ENCODE measurements around the gene MPRIP.
"Not testable (repeated sequence)": the region's sequence is repeated elsewhere in the genome, so short reads cannot be mapped to it uniquely, and the experiment has no call there.

The MPRIP gene

DNA sequence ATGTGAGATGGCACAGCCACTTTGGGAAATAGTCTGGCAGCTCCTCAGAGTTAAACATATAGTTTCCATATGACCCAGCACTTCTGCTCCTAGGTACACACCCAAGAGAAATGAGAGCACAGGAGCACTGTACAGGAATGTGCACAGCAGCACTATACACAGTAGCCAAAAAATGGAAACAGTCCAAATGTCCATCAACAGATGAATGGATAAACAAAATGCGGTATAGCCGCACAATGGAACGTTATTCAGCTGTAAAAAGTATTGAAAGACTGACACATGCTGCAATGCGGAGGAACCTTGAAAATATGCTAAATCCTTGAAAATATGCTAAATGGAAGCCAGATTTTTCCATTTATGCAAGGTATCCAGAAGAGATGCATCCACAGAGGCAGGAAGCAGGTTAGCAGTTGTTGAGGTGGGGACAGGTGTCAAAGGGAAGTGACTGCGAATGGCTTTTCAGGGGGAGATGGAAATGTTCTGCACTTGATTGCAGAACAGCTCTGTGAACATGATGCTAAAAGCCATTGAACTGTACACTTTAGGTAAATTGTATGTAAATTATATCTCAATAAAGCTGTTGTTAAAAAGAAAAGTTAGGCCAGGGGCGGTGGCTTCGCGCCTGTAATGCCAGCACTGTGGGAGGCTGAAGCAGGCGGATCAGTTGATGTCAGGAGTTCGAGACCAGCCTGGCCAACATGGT, 80.7 kb downstream of the MPRIP start:
- in situ Hi-C loops (cut with MboI; ENCODE audit: low sequenced_read_pairs): no loop called here

DNA sequence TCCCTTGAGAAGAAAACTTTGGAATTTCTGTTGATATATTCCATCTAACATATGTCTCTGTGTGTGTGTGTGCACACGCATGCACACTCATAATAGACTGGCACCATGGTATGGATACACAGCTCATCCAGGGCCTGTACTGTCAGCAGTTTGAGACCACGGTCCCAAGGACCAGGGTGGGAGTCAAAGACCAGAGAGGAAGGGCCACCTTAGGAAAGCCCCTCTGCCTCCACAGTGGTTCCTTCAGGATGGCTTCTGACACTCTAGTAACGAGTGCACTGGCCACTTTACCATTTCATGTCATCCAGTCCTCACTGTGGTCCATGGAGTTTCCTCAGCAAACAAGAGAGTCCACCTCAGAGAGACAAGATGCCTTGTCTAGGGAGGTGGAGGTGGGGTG, 82.1 kb downstream of the MPRIP start:
- in situ Hi-C loops (cut with MboI; ENCODE audit: low sequenced_read_pairs): no loop called here

DNA sequence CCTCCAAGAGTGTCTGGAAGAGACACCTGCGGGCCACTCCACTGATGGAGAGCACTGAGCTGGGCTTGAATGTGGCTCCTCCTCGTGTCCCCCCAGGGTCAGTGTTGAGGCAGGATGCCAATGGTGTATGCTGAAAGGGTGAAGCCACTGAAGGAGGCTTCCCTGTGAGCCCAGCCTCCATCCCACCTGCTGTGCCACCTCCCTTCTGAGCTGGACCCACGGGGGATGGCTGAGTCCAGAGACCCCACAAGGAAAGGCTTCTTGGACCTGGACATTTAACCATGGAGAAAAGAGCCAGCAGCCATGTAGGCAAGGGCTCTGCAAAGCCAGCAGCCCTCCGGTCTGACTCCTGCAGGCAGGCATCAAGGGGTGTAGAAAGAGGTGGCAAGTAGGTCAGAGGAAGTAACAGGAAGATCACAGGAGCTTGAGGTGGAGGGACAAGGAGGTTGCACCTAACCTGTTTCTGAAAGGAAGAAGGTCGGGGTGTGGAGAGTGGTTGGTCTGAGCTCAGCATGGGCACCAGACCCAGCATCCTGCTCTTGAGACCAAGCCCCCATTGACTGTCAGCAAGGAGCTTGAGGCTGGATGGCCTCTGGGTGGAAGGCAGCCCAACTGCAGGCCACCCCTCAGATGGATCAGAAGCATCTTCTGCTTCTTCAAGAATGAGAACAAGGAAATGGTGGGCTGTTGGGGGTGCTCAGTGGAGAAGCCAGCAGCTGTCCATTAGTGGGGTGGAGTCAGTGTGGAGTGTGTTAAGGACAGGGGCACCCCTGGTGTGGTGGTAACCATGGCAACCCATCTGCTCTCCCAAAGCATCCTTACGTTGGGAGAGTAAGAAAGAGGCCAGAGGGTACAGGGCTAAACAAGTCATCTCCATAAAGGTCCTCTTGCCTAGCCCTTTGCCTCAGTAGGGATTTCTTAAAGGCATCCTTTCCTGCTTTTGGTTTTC, 83.2 kb downstream of the MPRIP start:
- in situ Hi-C loops (cut with MboI; ENCODE audit: low sequenced_read_pairs): no loop called here

DNA sequence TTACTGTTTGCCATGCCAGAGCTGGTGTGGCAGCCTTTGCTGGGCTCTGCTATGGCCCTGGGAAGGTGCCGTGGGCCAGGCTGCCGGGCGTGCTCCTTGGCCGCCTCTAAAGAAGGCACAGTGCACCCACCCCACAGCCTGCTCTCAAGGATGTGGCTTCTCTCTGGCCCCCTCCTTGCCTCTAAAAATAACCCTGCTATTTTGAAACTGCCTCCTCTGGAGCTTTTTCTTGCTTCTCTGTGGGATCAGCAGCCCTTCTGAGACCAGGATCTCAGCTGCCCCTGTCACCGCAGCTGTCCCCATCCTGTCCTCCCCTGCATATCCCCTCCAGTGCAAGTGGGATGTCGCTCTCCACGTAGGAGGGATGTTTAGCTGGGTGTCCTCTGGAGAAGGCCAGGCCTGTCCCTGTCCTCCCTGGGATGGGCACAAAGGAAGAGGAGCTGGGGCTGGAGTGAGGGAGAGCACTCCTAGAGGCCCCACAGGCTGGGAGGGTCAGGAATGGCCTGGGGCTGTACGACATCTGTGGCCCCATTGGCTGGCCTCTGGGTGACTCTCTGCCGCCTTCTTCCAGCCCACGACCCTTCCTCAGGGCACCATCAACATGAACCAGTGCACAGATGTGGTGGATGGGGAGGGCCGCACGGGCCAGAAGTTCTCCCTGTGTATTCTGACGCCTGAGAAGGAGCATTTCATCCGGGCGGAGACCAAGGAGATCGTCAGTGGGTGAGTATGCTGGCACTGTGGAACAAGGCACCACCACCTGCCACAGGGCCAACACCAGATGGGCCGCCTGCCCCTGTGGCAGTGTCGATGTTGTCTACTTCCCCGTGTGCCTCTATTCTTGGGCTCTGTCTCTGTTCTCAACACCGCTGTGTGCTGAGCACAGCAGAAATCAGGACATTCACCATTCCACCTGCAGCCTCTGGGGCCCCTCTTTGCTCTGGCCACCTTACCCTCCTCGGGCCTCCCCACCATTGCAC, 84.2 kb downstream of the MPRIP start:
- in situ Hi-C loops (cut with MboI; ENCODE audit: low sequenced_read_pairs): no loop called here

DNA sequence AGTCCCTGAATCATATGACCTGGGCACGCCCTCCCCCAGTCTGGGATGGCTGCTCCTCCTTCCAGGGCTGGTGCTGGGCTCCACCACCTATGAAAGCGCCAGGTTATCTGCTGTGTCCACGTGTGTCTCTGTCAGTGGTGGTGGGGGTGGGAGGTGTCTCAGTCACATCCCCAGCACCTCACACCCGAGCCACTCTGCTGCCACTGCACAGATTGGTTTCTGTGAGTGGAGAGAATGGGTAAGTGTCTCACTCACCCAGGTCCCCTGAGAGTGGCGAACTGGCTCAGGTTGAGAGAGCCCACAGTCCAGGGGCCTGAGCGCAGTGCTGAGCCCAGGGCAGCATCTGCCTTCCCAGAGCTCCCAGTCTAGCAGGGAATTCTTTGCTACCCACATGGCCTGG, 84.9 kb downstream of the MPRIP start:
- in situ Hi-C loops (cut with MboI; ENCODE audit: low sequenced_read_pairs): no loop called here

DNA sequence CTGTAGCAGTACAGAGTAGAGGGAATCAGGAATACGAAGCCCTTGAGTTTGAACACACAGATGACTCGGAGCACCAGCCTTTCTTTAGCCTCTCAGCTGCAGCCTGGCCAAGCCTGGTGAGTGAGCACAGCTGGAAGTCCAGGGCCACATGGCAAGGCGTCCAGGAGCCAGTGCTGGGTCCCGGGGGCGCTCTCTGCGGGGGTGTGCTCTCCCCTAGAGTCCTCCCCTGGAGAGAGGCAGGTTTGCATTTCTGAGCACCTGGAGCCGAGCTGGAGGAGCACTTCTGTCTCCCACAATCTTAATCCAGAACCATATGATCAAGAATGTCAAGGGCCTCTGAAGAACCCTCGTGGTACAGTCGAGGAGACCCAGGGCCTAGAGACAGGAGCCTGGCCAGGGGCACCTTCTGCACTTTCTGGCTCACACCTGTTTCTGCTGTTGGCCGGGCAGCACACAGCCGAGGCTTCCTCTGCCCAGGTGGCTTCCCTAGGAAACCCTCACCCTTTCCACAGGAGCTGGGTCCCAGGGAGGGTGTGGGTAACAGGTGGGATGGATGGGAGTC, 85.6 kb downstream of the MPRIP start:
- in situ Hi-C loops (cut with MboI; ENCODE audit: low sequenced_read_pairs): no loop called here

DNA sequence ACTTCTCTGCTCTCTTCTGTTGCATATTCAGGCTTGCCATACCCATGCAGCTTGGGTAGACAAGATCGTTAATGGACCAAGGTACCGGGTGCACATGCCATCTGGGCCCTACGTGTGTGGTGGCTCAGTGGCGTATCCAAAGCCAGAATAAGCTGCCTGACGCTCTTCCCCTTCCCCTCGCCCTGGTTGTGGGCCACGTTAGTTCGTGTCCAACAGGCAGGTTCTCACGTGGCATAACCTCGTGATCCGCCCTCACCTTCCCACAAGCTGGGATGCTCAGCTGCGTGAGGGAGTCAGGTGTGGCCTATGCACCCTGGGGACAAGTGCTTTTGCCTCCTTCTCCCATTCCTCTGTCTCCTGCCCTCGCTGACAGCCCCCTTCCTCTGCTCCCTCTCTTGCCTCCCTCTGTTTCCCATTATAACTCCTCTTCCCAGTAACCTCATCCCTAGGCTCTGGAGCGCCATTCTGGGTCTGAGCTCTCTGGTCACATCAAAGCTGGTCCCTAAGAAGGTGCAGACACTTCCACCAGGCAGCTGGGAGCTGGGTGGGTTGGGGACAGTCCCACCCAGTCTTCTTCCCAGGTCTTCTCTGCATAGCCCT, 86.3 kb downstream of the MPRIP start:
- in situ Hi-C loops (cut with MboI; ENCODE audit: low sequenced_read_pairs): no loop called here

DNA sequence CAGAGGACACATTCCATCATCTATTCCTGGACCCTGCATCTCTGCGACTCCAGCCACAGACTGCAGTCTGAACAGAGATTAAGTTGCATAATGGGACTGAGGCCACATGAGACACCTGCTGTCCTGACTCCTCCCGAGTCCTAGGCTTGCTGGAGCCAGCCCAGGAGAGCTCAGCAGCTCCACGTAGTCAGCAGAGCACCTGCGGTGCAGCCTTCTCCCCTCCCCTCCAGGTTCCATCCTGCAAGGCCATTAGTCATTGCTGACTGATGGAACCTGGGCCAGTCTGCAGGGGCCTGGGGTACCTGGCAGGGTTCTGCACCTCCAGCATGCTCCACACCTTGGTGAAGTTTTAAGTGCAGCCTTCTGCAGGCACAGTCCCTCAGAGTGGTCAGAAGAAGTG, 87.2 kb downstream of the MPRIP start:
- in situ Hi-C loops (cut with MboI; ENCODE audit: low sequenced_read_pairs): no loop called here

DNA sequence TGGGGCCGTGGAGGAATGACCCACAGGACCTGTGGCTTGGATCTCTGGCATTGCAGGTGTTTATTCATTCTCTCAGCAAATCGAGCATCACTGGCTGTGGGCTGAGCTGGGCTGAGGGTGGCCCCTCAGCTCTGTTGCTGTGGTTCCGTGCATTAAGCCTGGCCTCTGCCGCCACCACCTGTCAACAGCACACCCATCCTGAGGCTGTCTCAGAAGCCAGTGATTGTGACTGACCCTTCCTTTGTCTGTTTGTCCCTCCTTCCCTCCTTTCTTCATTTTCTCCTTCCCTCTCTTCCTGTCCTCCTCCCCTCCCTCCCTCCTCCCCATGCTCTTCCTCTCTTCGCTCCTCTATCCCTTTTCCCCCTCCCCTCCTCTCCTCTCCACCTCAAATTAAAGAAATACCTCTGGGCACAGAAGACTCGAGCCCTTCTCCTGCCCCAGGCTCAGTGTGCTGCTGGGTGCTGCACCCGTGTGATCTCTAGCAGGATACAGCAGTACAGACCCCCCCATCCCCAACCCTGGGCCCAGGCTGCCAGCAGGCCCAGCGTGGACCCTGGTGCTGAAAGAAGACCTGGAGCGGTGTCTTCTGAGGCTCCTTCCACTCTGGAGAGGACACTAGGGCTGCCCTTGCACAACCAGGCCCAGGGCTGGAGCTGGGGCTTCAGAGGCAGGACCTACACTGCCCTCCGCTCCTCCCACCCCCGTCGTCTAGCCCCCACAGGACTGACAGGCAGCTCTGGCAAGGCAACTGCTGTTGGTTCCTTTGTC, 88.0 kb downstream of the MPRIP start:
- in situ Hi-C loops (cut with MboI; ENCODE audit: low sequenced_read_pairs): no loop called here

DNA sequence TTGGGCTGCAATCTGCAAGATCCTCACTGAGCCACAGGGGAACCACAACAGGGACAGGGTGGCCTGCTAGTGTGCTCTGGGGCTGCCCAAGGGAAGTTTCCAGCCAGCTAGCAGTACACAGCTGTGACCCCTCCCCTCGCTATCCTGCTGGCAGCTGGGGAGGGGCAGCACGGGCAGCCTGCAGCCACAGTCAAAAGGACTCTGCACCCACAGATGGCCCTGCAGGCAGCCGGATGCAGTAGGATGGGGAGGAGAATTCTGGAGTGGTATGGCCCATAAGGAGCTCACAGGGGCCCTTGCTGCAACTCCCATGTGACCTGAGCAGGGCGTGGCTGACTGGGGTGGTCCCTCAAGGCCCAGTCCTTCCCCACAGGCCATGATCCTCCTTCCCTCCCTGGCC, 89.6 kb downstream of the MPRIP start:
- in situ Hi-C loops (cut with MboI; ENCODE audit: low sequenced_read_pairs): no loop called here

DNA sequence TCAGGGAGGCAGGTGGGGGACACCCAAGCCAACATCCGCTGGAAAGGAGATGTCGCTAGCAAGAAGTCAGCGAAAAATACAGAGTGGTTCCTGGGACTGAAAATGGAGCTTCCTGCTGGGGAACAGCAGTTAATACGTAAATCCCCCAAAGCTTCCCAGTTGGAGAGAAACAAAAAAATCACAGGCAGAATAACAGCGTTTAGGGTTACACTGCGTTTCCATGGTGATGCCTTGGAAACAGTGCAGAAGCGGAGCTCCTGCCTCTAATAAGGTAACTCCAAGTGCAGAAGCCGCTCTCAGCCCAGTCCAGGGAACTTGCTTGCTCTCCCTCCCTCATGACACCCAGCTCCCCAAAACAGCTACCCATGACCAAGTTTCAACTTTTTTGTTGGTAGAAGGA, 90.5 kb downstream of the MPRIP start:
- in situ Hi-C loops (cut with MboI; ENCODE audit: low sequenced_read_pairs): no loop called here

DNA sequence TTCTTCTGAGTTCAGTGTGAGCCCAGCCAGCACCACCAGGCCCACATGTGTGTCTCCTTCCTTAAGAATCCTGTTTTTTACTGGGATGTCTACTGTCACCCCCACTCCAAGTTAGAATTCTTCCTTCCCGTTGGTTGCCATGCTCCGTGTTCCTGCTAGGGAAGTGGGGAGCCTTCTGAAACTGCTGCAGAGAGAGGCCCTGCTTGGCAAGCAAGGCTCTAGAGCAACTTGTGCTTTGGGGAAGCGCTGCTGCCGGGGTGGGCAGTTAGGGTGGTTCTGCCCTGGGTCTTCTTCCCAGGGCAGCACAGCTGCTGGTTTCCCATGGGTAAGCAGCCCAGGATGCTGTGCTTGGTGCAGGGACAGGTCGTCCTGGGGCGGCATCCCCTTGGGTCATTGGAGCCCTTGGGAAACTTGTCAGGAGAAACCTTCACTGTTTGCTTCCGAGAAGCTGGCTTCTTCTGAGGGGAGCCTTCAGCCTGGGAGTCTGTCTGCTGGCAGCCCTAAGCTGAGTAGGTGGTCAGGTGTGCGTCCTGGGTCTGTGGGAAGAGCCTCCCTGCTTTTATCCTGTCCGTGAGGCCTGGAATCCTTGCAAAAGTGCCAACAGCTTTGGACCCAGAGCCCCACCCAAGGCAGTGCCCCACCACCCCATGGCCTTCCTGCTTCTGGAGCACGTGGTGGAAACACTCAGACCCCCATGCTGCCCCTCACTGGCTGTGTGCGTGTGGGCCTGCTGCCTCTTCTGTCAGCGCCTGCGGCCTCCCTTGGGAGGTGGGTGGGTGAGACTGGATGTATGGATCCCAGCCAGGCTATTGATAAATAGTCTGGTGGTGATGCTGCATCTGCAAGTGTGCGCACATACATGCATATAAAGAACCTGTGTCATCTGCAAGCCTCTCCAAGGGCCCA, 92.0 kb downstream of the MPRIP start:
- in situ Hi-C loops (cut with MboI; ENCODE audit: low sequenced_read_pairs): no loop called here

DNA sequence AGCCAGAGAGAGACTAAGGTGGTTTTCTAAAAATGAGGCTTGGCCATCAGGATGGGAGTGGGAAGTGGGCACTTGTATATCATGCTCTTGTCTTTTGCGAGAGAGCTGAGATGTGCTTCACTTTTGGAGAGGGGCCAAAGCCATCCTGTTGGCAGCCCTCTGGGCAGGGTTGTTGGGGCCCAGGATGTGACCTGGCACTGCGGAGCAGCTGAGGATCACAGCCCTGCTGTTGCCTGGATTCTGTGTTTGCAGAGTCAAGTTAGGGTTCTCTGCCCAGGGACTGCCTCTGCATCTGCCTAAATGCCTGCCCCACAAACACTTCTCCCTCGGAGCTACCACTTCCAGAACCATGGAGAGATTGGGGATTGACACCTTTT, 92.7 kb downstream of the MPRIP start:
- in situ Hi-C loops (cut with MboI; ENCODE audit: low sequenced_read_pairs): no loop called here

DNA sequence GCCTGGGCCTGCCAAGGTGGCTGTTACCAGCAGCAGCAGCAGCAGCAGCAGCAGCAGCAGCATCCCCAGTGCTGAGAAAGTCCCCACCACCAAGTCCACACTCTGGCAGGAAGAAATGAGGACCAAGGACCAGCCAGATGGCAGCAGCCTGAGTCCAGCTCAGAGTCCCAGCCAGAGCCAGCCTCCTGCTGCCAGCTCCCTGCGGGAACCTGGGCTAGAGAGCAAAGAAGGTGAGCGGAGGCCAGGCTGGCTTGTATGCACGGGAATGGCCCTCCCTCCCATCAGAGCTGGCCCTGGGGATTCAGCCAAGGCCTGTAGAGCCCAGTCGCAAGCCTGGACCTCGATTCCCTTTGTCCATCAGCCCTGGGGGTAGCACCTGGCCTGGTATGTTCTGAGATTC, 94.0 kb downstream of the MPRIP start:
- in situ Hi-C loops (cut with MboI; ENCODE audit: low sequenced_read_pairs): not testable (repeated sequence)

DNA sequence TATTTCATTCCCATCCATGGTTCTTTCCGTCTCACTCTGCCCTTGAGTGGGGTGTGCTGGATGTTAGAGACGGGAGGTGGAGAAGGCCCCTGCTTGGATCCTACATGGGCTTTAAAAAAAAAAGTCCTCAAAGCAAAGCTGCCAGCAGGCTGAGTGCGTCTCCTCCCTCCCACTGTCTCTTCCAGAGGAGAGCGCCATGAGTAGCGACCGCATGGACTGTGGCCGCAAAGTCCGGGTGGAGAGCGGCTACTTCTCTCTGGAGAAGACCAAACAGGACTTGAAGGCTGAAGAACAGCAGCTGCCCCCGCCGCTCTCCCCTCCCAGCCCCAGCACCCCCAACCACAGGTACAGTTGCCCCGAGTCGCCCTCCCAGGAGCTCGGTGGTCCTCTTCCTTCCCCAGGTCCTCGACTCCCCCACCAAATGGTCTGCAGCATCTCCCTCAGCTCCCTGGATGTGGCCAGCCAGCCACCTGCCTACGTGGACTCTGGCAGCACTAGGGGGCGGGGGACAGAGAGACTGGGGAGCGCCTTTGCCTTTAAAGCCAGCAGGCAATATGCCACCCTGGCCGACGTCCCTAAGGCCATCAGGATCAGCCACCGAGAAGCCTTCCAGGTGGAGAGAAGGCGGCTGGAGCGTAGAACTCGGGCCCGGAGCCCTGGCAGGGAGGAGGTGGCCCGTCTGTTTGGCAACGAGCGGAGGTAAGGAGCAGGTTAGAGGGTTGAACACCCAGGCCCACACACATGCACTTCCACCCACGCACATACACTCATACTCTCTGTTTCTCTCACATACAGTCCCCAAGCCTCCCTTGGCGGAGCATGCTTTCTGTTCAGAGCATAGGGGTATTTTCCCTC, 95.7 kb downstream of the MPRIP start:
- in situ Hi-C loops (cut with MboI; ENCODE audit: low sequenced_read_pairs): no loop called here

DNA sequence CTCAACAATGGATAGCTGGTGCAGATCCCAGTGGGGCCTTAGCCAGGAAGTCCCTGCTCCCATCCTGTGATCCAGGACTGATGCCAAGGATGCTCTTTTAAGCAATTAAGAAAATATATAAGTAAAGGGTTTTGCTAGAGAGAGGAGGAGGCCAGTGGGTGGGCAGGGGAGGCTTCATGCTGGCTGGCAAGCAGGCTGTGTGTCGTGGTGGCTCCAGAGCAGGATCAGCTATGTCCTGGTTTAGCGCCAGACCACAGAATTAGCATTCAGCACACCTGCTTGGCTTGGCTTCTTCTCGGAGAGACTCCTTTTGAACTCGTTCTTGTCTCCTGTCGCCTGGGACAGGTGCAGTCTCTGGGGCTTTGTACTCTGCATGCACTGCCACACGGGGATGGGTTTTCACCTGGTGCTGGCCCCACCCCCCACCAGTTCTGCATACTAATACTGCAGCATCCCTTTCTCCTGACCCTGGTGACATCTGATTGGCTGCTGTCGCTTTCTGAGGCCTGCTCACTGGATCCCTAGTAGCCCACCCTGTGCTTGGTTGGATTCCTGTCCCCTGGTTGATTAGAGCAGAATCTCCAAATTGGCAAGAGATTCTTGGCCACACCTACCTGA, 97.8 kb downstream of the MPRIP start:
- in situ Hi-C loops (cut with MboI; ENCODE audit: low sequenced_read_pairs): no loop called here

DNA sequence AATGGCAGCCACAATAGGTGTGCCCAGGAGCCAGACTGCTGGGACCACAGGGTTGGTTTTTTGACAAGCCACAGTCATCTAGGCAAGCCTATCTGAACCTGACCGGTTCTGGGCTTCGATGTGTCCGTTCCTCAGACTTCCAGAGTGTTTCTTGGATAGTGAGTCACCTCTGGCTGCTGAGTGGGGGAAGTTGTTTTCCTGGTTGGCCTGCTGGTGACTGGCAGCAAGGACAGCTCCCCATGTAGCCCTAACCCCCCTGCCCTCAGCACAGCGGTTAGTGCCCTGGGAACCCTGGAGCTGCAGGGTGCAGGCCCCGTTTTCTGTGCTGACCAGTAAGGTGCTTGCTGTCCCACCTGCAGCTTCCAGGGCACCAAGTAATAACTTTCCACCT, 98.3 kb downstream of the MPRIP start:
- in situ Hi-C loops (cut with MboI; ENCODE audit: low sequenced_read_pairs): no loop called here

Data from HL-60/S4 (cell line).